K562 (cell line): ENCODE data around the gene TMEM150C. TPM values are rescaled to one million over a fixed set of nuclear protein-coding genes. Genes with fewer than 3 reads are reported as not detected.

Experiments used
- ATAC-seq: fragments of 200-7000 bp; cut with Tn5 transposase; 3 replicates; pipeline ENCODE4 v1.9.1; 2020; ENCODE audit warnings: moderate library complexity
- BruUV-seq: library from RNA; stranded (reverse); fragments of 400-500 nt; replicated peaks from 2 replicates; lab custom pipeline; 2021; lab: Mats Ljungman, UMichigan
- CTCF ChIA-PET: fragments of 300-600 bp; formaldehyde crosslinking; extraction: SDS; loops from one replicate; lab custom pipeline; 2021; ENCODE audit warnings: low intra/inter-chr PET ratio; lab: Yijun Ruan, JAX
- POLR2A ChIA-PET: fragments of 300-600, 350-650 bp; sonication (Branson Sonifier 250); formaldehyde crosslinking; extraction: SDS; loops from one replicate; lab custom pipeline; 2021; ENCODE audit warnings: antibody characterized with exemption, inconsistent platforms; lab: Yijun Ruan, JAX
- DNase-seq, 4 experiments: peaks; one replicate each; pipeline versions ENCODE4 v3.0.0 to v3.0.0-alpha.2; 2011 to 2018; ENCODE audit warnings: low spot score in 3 of 4, mixed read lengths in 3 of 4; ENCODE audit errors: extremely low read depth in 1 of 4
- FAIRE-seq: peaks from 2 replicates; lab custom pipeline; 2011; peaks lifted over from hg19 to GRCh38; lab: Jason Lieb, UNC
- H2AFZ ChIP-seq: 2 replicates; pipeline ENCODE4 v1.6.0; 2011; ENCODE audit warnings: low read depth, low read length, control low read depth, inconsistent platforms
- H3K27ac ChIP-seq: fragments of 200-600 bp; 3 replicates; pipeline ENCODE4 v1.8.0; 2011; ENCODE audit warnings: low read depth, mild to moderate bottlenecking, control low read depth, inconsistent platforms, low read length, moderate library complexity, mixed read lengths; ENCODE audit errors: extremely low read depth
- H3K27me3 ChIP-seq, 2 experiments: fragments of 300-600 bp in 1 of 2; 2 replicates in 1 of 2; 3 replicates in 1 of 2; pipeline versions ENCODE4 v1.6.0 to v1.8.0; 2011; ENCODE audit warnings: inconsistent platforms in 2 of 2, low read length in 2 of 2, mild to moderate bottlenecking in 1 of 2, mixed read lengths in 1 of 2, moderate library complexity in 1 of 2; ENCODE audit not compliant: control insufficient read depth in 2 of 2, insufficient read depth in 2 of 2
- H3K36me3 ChIP-seq: fragments of 300-600 bp; 3 replicates; pipeline ENCODE4 v1.8.0; 2011; ENCODE audit warnings: mild to moderate bottlenecking, low read length, inconsistent platforms; ENCODE audit not compliant: control insufficient read depth, insufficient read depth
- H3K4me1 ChIP-seq, 2 experiments: fragments of 200-600 bp in 1 of 2; replicated peaks in 1 of 2; 2 replicates in 1 of 2; 3 replicates in 1 of 2; pipeline versions ENCODE4 v1.5.1 to v1.8.0; 2011; ENCODE audit warnings: inconsistent platforms in 2 of 2, low read length in 2 of 2, mild to moderate bottlenecking in 1 of 2, mixed read lengths in 1 of 2, moderate library complexity in 1 of 2; ENCODE audit not compliant: control insufficient read depth in 2 of 2, insufficient read depth in 2 of 2
- H3K4me2 ChIP-seq: 2 replicates; pipeline ENCODE4 v1.6.1; 2011; ENCODE audit warnings: low read length, control low read depth, inconsistent platforms, mixed read lengths; ENCODE audit not compliant: insufficient read depth
- H3K4me3 ChIP-seq: fragments of 200-600 bp; sonication (generic), shearing (Covaris generic); 2 replicates; pipeline ENCODE4 v1.5.1; 2016; ENCODE audit warnings: control low read depth, inconsistent platforms
- H3K79me2 ChIP-seq: fragments of 200-600 bp; 3 replicates; pipeline ENCODE4 v1.8.0; 2011; ENCODE audit warnings: low read length, inconsistent platforms; ENCODE audit not compliant: control insufficient read depth, insufficient read depth
- H3K9ac ChIP-seq, 2 experiments: 2 replicates each; pipeline versions ENCODE4 v1.6.0 to v1.6.1; 2011; ENCODE audit warnings: low read depth in 2 of 2, low read length in 2 of 2, control low read depth in 1 of 2, inconsistent platforms in 1 of 2, mild to moderate bottlenecking in 1 of 2, mixed read lengths in 1 of 2; ENCODE audit not compliant: insufficient read depth in 1 of 2
- H3K9me1 ChIP-seq: one replicate; pipeline ENCODE4 v1.6.0; 2011; ENCODE audit warnings: inconsistent platforms, mild to moderate bottlenecking, low read length, moderate library complexity; ENCODE audit not compliant: control insufficient read depth, insufficient read depth
- H3K9me3 ChIP-seq: replicated peaks from 2 replicates; pipeline ENCODE4 v1.5.1; 2011; ENCODE audit warnings: low read depth, low read length, inconsistent platforms; ENCODE audit not compliant: control insufficient read depth, insufficient read depth
- H4K20me1 ChIP-seq: replicated peaks from 2 replicates; pipeline ENCODE4 v1.6.1; 2011; ENCODE audit warnings: low read length, inconsistent platforms, mixed read lengths; ENCODE audit not compliant: control insufficient read depth, insufficient read depth
- HLTF ChIP-seq: fragments of 450-650 bp; IDR thresholded peaks from 2 replicates; pipeline ENCODE4 v1.6.1; 2016
- NCOA2 ChIP-seq, 2 experiments: fragments of 450-650 bp; IDR thresholded peaks; 2 replicates each; pipeline ENCODE4 v1.6.1; 2018; ENCODE audit warnings: mild to moderate bottlenecking in 2 of 2, moderate library complexity in 1 of 2; ENCODE audit not compliant: partially characterized antibody in 2 of 2
- TFAP4 ChIP-seq: sonication (generic); formaldehyde crosslinking; IDR thresholded peaks from 2 replicates; pipeline ENCODE4 v1.8.0; 2022; ENCODE audit warnings: missing genetic modification reagents, mild to moderate bottlenecking, moderate library complexity, borderline replicate concordance
- YBX1 ChIP-seq: fragments of 450-650 bp; IDR thresholded peaks from 2 replicates; pipeline ENCODE4 v1.7.1; 2016; ENCODE audit warnings: mild to moderate bottlenecking
- ZNF134 ChIP-seq: fragments of 250-450 bp; sonication (Bioruptor Pico); conservative IDR thresholded peaks from 2 replicates; pipeline ENCODE4 v1.4.0; 2020
- WGBS: fragments of 100-300 bp; shearing (Covaris generic); methylation state at CpG from one replicate; pipeline ENCODE4 v1.1.6; 2016; ENCODE audit warnings: low coverage, mixed read lengths; ENCODE audit not compliant: insufficient coverage; ENCODE audit errors: missing lambda C conversion rate; 5-methylcytosine and 5-hydroxymethylcytosine counted together
- in situ Hi-C: fragments of 300-500 bp; cut with MboI; formaldehyde crosslinking; loops from 4 replicates; pipeline ENCODE4 v1.15.0; 2018; ENCODE audit warnings: inconsistent platforms, mixed read lengths
- intact Hi-C: fragments of 100-400 bp; cut with micrococcal nuclease; formaldehyde crosslinking; loops from 2 replicates; pipeline ENCODE4 v1.14.2; 2022
- polyA plus RNA-seq, 8 experiments: library from polyadenylated mRNA; depleted of rRNA in 4 of 8; stranded (reverse) in 5 of 8; unstranded in 3 of 8; fragments of >200 nt; fragmentation: Nextera tagmentation in 2 of 8; fragmentation: Illumina TruSeq in 1 of 8; extraction: Ambion mirVana in 2 of 8; extraction: Trizol in 1 of 8; gene quantifications; 2 replicates each; pipeline versions ENCODE4 v1.2.1 to v1.2.3, GENCODE V29; 2011 to 2014; ENCODE audit warnings: inconsistent platforms in 1 of 8, missing spikeins in 1 of 8
- total RNA-seq, 7 experiments: library from RNA; depleted of rRNA in 6 of 7; stranded (reverse); fragments of >200 nt in 6 of 7; fragmentation: Illumina TruSeq in 2 of 7; extraction: Trizol in 2 of 7; gene quantifications; 2 replicates each; pipeline versions ENCODE4 v1.2.1 to v1.2.3, GENCODE V29; 2011 to 2021; ENCODE audit warnings: low replicate concordance in 1 of 7

The TMEM150C gene
- total and polyA plus RNA-seq, 9 of the 15 experiments (the other 6 are each of a cell fraction or from before 2014, with no cell fraction given), result 0.07 TPM; not detected in 8

- intact Hi-C loops, result loop anchor here (5.0 kb wide), 1 partner anchor 139 kb away; no protein-coding TSS in a partner anchor
- BruUV-seq, result no TSS peak
- POLR2A ChIA-PET, result interaction anchor here (0.6 kb wide), 1 partner anchor 119 kb away, joined by 3 read pairs; no protein-coding TSS in a partner anchor
Observed at GRCh38 chr4:82601242-82602015, 39.6 kb upstream of the TMEM150C start.

More at GRCh38 chr4:82601242-82602015, 39.6 kb upstream of the TMEM150C start:
- no peak overlapping the region for H3K4me2 ChIP-seq
- H3K4me1 ChIP-seq, result no peaks in the 10 kb centered on the region
- WGBS, result 0% methylated on average over 9 of the region's 9 CpGs
- DNase-seq, result no peak
- H3K27ac ChIP-seq, result no peak overlapping the region
- H3K27me3 ChIP-seq, result peaks cover 8 to 10% of the 10 kb centered on the region in 2 experiments; a peak in 4 of 5 replicates
- no peaks in the 10 kb centered on the region for H3K9me1 ChIP-seq
- TF ChIP-seq YBX1 (no peak), TFAP4 (CRISPR knock-in tag) (no peak), ZNF134 (CRISPR knock-in tag) (no peak), HLTF (no peak), NCOA2 (IDR thresholded peaks at IDR 0.05; ENCODE audit: partially characterized antibody in 2 of 2) (no peak)
- no peaks in the 10 kb centered on the region for H3K36me3 ChIP-seq
- CTCF ChIA-PET, result no interaction called here
- in situ Hi-C loops, result no loop called here
- H3K79me2 ChIP-seq, result no peaks in the 10 kb centered on the region
- no peaks in the 10 kb centered on the region for H4K20me1 ChIP-seq
- no peak for FAIRE-seq
- H3K9me3 ChIP-seq, result no peaks in the 10 kb centered on the region
- H3K9ac ChIP-seq, result no peak overlapping the region
- H2AFZ ChIP-seq, result no peak overlapping the region
- ATAC-seq, result no peak
- no peak overlapping the region for H3K4me3 ChIP-seq
